Measurements from ENCODE around the gene PRKCA.

PRKCA gene

DNA sequence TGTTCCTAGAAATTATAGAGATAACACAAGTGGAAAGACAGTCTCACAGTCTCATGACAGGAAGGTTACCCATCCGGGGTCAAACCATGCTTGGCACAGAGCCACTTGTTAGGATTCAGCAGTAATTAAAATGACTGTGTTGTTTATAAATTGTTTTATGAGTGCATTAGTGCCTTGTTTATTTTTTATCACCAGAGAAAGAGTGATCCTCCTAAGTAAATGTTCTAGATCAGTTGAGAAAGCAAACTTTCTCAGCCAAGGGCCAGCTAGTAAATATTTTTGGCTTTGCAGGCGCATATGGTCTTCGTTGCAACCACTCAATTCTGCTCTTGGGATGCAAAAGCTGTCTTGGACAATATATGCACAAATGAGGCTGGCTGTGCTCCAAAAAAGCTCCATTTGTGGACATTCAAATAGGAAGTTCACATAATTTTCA lies 278.6 kb downstream of the PRKCA start:
- H3K27ac ChIP-seq: no peak overlapping the region

DNA sequence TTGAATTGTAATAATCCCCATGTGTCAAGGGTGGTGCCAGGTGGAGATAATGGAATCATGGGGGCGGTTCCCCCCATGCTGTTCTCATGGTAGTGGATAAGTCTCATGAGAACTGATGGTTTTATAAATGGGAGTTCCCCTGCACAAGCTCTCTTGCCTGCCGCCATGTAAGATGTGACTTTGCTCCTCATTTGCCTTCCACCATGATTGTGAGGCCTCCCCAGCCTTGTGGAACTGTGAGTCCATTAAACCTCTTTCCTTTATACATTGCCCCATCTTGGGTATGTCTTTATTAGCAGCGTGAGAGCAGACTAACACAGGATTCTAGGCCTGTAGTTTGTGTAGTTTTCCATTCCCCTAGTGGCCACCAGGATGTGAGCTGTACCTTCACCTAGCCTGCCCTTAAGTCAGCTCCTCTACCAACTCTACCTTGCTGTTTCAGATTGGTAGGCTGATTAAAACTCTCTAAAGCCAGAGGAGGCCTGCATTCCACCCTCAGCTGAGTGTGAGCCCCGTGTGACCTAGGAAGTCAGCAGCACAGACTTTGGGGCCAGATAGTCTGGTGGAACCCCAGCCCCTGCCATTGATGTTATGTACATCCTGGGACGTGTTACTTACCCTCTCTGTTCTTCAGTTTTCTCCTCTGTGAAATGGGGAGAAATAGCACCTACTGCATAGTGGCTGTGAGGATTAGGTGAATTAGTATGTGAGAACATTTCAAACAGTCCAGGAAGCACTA lies 280.1 kb downstream of the PRKCA start:
- Histone ChIP-seq H3K4me2 (no peak overlapping the region), H3K4me3 (IDR thresholded peaks at IDR 0.05; ENCODE audit: insufficient read depth, low read depth, low read length) (no peak overlapping the region), H3K36me3 (ENCODE audit: insufficient read depth) (no peaks in the 10 kb centered on the region), H3K4me1 (ENCODE audit: low read depth, poor library complexity, severe bottlenecking) (no peaks in the 10 kb centered on the region), H2AFZ (ENCODE audit: low read depth) (no peak overlapping the region), H3K27me3 (ENCODE audit: insufficient read depth, low read depth) (no peaks in the 10 kb centered on the region), H3K9ac (no peak overlapping the region), H3K27ac (no peak overlapping the region), H3K79me2 (ENCODE audit: insufficient read depth, low read depth) (no peaks in the 10 kb centered on the region), H4K20me1 (ENCODE audit: insufficient read depth) (no peaks in the 10 kb centered on the region)
- TF ChIP-seq, protein P1, sequence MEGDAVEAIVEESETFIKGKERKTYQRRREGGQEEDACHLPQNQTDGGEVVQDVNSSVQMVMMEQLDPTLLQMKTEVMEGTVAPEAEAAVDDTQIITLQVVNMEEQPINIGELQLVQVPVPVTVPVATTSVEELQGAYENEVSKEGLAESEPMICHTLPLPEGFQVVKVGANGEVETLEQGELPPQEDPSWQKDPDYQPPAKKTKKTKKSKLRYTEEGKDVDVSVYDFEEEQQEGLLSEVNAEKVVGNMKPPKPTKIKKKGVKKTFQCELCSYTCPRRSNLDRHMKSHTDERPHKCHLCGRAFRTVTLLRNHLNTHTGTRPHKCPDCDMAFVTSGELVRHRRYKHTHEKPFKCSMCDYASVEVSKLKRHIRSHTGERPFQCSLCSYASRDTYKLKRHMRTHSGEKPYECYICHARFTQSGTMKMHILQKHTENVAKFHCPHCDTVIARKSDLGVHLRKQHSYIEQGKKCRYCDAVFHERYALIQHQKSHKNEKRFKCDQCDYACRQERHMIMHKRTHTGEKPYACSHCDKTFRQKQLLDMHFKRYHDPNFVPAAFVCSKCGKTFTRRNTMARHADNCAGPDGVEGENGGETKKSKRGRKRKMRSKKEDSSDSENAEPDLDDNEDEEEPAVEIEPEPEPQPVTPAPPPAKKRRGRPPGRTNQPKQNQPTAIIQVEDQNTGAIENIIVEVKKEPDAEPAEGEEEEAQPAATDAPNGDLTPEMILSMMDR (conservative IDR thresholded peaks at IDR 0.05; ENCODE audit: low read depth, low read length): no peak

More for the DNA sequence above, 278.6 kb downstream of the PRKCA start:
- no peaks in the 10 kb centered on the region for H4K20me1 ChIP-seq (ENCODE audit: insufficient read depth)
- no peaks in the 10 kb centered on the region for H3K79me2 ChIP-seq (ENCODE audit: insufficient read depth, low read depth)
- no peak overlapping the region for H3K9ac ChIP-seq
- no peaks in the 10 kb centered on the region for H3K27me3 ChIP-seq (ENCODE audit: insufficient read depth, low read depth)
- H3K36me3 ChIP-seq (ENCODE audit: insufficient read depth): no peaks in the 10 kb centered on the region
- H3K4me1 ChIP-seq (ENCODE audit: low read depth, poor library complexity, severe bottlenecking): no peaks in the 10 kb centered on the region
- H3K4me2 ChIP-seq: no peak overlapping the region
- H3K4me3 ChIP-seq (IDR thresholded peaks at IDR 0.05; ENCODE audit: insufficient read depth, low read depth, low read length): no peak overlapping the region
- H2AFZ ChIP-seq (ENCODE audit: low read depth): no peak overlapping the region
- TF ChIP-seq, protein P1 (conservative IDR thresholded peaks at IDR 0.05; ENCODE audit: low read depth, low read length): no peak

DNA sequence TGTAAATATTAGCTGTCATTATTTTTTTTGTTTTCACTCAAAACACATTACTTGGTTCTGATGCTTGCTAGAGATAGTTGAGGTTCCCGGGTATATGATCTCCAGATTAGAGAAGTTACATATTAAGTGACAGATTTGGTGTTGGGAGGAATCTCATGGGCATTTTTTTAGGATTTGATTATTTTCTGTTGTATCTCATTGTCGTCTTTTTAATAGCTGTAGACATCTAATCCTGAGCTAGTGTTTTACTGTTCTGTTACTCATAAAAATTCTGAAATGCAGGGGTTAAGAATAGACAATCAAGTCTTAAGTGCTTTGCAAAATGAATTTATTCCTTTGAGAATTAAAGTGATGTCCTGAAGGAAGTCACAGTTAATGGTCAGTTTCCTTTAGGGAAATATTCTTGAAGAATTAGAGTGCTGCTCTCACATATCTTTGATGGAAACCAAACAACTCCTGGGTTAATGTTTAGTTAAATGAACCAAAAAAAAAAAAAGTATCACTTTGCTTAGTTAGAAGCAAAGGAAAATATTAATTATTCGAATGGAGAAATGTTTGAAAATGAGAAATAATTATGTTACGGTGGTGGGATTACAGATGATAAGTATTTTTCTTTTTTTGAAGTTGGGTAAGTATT lies 280.8 kb downstream of the PRKCA start:
- H3K36me3 ChIP-seq (ENCODE audit: insufficient read depth): no peaks in the 10 kb centered on the region
- H3K4me3 ChIP-seq (IDR thresholded peaks at IDR 0.05; ENCODE audit: insufficient read depth, low read depth, low read length): no peak overlapping the region
- H2AFZ ChIP-seq (ENCODE audit: low read depth): no peak overlapping the region
- TF ChIP-seq, protein P1 (conservative IDR thresholded peaks at IDR 0.05; ENCODE audit: low read depth, low read length): no peak
- no peaks in the 10 kb centered on the region for H3K27me3 ChIP-seq (ENCODE audit: insufficient read depth, low read depth)
- no peaks in the 10 kb centered on the region for H4K20me1 ChIP-seq (ENCODE audit: insufficient read depth)
- no peaks in the 10 kb centered on the region for H3K4me1 ChIP-seq (ENCODE audit: low read depth, poor library complexity, severe bottlenecking)
- no peaks in the 10 kb centered on the region for H3K79me2 ChIP-seq (ENCODE audit: insufficient read depth, low read depth)
- no peak overlapping the region for H3K9ac ChIP-seq
- no peak overlapping the region for H3K27ac ChIP-seq
- no peak overlapping the region for H3K4me2 ChIP-seq

DNA sequence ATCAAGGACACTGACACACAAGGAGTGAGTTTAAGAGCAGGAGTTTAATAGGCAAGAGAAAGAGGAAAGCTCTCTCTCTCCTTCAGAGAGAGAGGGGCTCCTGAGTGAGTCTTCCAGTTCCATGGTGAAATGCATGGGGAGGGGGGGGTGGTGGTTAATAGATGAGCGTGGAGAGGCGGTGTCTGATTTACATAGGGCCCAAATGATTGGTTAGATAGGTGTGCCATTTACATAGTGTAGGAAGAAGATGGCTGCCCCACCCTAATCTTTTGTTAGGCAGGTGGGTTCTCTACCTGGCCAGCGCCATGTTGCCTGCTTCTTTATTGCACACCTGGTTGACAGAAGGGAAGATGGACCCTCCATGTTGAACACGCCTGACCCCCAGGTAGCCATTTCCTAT lies 282.5 kb downstream of the PRKCA start:
- Histone ChIP-seq H3K79me2 (ENCODE audit: insufficient read depth, low read depth) (no peaks in the 10 kb centered on the region), H3K4me1 (ENCODE audit: low read depth, poor library complexity, severe bottlenecking) (no peaks in the 10 kb centered on the region), H4K20me1 (ENCODE audit: insufficient read depth) (no peaks in the 10 kb centered on the region), H3K9ac (no peak overlapping the region), H3K27ac (no peak overlapping the region), H3K4me2 (no peak overlapping the region), H3K4me3 (IDR thresholded peaks at IDR 0.05; ENCODE audit: insufficient read depth, low read depth, low read length) (no peak overlapping the region), H3K36me3 (ENCODE audit: insufficient read depth) (no peaks in the 10 kb centered on the region), H2AFZ (ENCODE audit: low read depth) (no peak overlapping the region), H3K27me3 (ENCODE audit: insufficient read depth, low read depth) (no peaks in the 10 kb centered on the region)
- TF ChIP-seq, protein P1 (conservative IDR thresholded peaks at IDR 0.05; ENCODE audit: low read depth, low read length): no peak
